ENCODE results near the gene KCNQ1. TPM values are rescaled to one million over a fixed set of nuclear protein-coding genes. Genes with fewer than 3 reads are reported as not detected.

The KCNQ1 gene
- total and polyA plus RNA-seq, 8 donors = 7.1 to 37.7 (median 9.9) TPM

DNA sequence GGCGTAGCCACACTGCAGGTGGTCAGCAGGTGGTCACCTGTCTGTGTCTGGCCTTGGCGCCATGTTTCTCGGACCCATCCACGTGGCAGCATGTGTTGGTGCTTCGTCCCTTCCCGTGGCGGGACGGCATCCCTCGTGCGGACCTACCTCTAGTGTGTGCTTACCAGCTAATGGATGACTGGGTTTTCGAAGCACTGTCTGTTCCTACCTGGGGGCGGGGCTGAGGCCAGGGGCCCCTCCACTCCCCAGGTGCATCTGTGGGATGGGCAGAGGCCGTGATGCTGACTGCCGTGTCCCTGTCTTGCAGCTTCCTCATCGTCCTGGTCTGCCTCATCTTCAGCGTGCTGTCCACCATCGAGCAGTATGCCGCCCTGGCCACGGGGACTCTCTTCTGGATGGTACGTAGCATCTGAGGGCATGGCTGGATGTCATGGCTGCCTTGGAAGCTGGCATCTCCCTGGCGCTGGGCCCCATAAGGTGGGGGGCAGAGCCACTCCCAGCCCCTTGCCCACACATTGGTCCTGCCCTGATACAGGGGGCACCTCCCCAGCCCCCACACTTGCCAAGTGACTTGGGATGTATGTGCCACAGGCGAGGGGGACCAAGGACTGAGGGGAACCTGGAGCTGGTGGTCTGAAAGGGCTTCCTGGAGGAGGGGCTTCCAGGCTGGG, 82.9 kb downstream of the KCNQ1 start:
- no peak overlapping the region for H3K27ac ChIP-seq

DNA sequence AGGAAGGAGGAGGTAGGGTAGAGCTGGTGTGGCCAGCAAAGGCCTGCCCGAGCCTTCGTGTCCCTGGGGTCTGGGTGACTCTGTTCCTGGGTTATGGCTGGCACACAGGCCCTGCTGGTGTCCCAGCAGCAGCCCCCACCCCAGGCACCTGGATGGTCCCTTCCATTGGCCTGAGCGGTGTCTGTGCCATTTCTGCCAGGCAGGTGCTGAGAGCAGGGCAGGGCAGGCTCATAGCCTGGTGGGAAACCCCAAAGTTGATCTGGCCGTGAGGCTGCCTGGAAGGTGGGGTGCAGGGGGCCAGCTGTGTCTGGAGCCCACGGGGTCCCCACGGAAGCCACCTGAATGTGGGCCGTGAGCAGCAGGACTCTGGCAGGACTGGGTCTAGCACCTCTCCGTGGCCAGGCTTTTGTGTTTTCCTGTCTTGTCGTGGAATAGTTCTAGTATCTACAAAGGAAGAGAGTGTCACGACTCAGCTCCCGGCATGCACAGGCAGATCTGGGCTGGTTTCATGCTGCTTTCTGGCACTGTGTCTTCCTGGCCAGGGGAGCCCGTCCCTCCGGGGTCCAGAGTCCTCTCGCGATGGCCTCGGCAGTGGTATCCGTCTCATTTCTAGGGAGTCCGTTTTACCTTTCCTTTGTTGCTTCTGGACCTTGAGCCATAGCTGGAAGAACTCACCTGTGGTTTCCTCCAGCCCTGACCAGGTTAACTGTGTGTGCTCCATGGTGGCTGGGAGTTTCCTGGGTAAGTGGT, 83.7 kb downstream of the KCNQ1 start:
- H3K36me3 ChIP-seq = no peaks in the 10 kb centered on the region
- peak in 2 of 4 donors; percentile 26 to 49 for DNase-seq
- no peaks in the 10 kb centered on the region for H3K9me3 ChIP-seq
- peaks cover 6 to 25% of the 10 kb centered on the region in 2 donors for H3K4me1 ChIP-seq
- H3K27me3 ChIP-seq = no peaks in the 10 kb centered on the region
- no peak overlapping the region for H3K27ac ChIP-seq
- H3K4me3 ChIP-seq = no peak overlapping the region
- no peak for TF ChIP-seq CTCF (IDR thresholded peaks at IDR 0.05)
- no peak for ATAC-seq
- intact Hi-C loops (cut with DNase I) = loop anchor here (5.0 to 10.0 kb wide), 2 partner anchors 101 to 224 kb away; partner anchors contain the start of genes C11orf21 (in 1 of the 2) and TSPAN32 (in 1 of the 2)

More for the DNA sequence above, 82.9 kb downstream of the KCNQ1 start:
- H3K4me1 ChIP-seq = peaks cover 0 to 18% of the 10 kb centered on the region in 2 donors
- no peak for ATAC-seq
- peak in 2 of 4 donors; percentile 30 to 63 for DNase-seq
- no peaks in the 10 kb centered on the region for H3K27me3 ChIP-seq
- no peak for TF ChIP-seq CTCF (IDR thresholded peaks at IDR 0.05)
- H3K4me3 ChIP-seq = no peak overlapping the region
- no peaks in the 10 kb centered on the region for H3K9me3 ChIP-seq
- intact Hi-C loops (cut with DNase I) = loop anchor here (5.0 to 10.0 kb wide), 2 partner anchors 100 to 223 kb away; partner anchors contain the start of genes C11orf21 (in 1 of the 2) and TSPAN32 (in 1 of the 2)
- no peaks in the 10 kb centered on the region for H3K36me3 ChIP-seq

GRCh38 chr11:2529173-2529572, 84.4 kb downstream of the KCNQ1 start:
- Histone ChIP-seq H3K27me3 (no peaks in the 10 kb centered on the region), H3K27ac (no peak overlapping the region), H3K4me1 (peaks cover 7 to 32% of the 10 kb centered on the region in 2 donors), H3K36me3 (no peaks in the 10 kb centered on the region), H3K9me3 (no peaks in the 10 kb centered on the region), H3K4me3 (no peak overlapping the region)
- no peak for TF ChIP-seq CTCF (IDR thresholded peaks at IDR 0.05)
- ATAC-seq = no peak
- no peak for DNase-seq
- intact Hi-C loops (cut with DNase I) = loop anchor here (5.0 to 10.0 kb wide), 2 partner anchors 102 to 224 kb away; partner anchors contain the start of genes C11orf21 (in 1 of the 2) and TSPAN32 (in 1 of the 2)

DNA sequence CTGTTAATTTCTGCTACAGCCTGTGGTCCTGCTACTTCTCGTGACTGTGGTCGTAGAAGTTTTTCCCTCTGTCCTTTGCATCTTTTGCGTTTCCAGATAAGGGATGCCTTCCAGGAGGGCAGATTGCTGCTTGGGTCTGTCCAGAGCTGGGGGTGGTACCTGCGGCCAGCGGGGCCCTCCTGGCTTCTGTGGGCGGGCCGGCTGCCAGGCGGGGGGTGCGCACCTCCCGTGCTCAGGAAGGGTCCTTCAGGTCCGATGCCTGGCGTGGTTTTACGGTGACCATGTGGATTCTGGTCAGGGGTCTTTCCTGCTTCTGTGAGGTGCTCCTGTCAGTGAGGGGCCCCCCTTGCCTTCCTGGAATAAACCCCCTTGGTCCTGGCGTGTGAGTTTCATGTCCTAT, 84.8 kb downstream of the KCNQ1 start:
- Histone ChIP-seq H3K27me3 (no peaks in the 10 kb centered on the region), H3K27ac (no peak overlapping the region), H3K9me3 (no peaks in the 10 kb centered on the region), H3K4me3 (no peak overlapping the region), H3K36me3 (no peaks in the 10 kb centered on the region), H3K4me1 (peaks cover 7 to 36% of the 10 kb centered on the region in 2 donors)
- peak in 2 of 4 donors; percentile 31 to 68 for DNase-seq
- intact Hi-C loops (cut with DNase I) = loop anchor here (2.0 to 10.0 kb wide), 4 partner anchors 102 to 358 kb away; partner anchors contain the start of genes C11orf21 (in 1 of the 2), CDKN1C (in 1 of the 2) and TSPAN32 (in 1 of the 2)
- TF ChIP-seq CTCF (IDR thresholded peaks at IDR 0.05) = no peak
- ATAC-seq = no peak
